HepG2 (cell line): ENCODE measurements around the gene EBF3. TPM values are rescaled to one million over a fixed set of nuclear protein-coding genes. Genes with fewer than 3 reads are reported as not detected.

Experiments used
- ATAC-seq: fragments of 200-7000 bp; cut with Tn5 transposase; 3 replicates; pipeline ENCODE4 v1.9.1; 2020; ENCODE audit warnings: mild to moderate bottlenecking, moderate library complexity
- BruUV-seq: library from RNA; stranded (reverse); fragments of 400-500 nt; replicated peaks from 2 replicates; lab custom pipeline; 2021; lab: Mats Ljungman, UMichigan
- CTCF ChIA-PET: fragments of 300-600 bp; formaldehyde crosslinking; extraction: SDS; loops from one replicate; lab custom pipeline; 2021; ENCODE audit warnings: low total read pairs, inconsistent platforms, low intra/inter-chr PET ratio; lab: Yijun Ruan, JAX
- POLR2A ChIA-PET: fragments of 350-600 bp; sonication (Branson Sonifier 250); formaldehyde crosslinking; loops from one replicate; lab custom pipeline; 2020; ENCODE audit warnings: antibody characterized with exemption, inconsistent platforms; lab: Yijun Ruan, JAX
- DNase-seq: peaks from one replicate; pipeline ENCODE4 v3.0.0-alpha.2; 2015; ENCODE audit warnings: low spot score
- FAIRE-seq: peaks from 3 replicates; lab custom pipeline; 2011; peaks lifted over from hg19 to GRCh38; lab: Jason Lieb, UNC
- H2AFZ ChIP-seq: one replicate; pipeline ENCODE4 v1.6.1; 2011; ENCODE audit warnings: low read length, inconsistent platforms
- H3K27ac ChIP-seq: fragments of 300-600 bp; 3 replicates; pipeline ENCODE4 v1.8.0; 2011; ENCODE audit warnings: mixed run types, mild to moderate bottlenecking, mixed read lengths, low read length, inconsistent platforms; ENCODE audit not compliant: insufficient read depth; ENCODE audit errors: extremely low read length
- H3K27me3 ChIP-seq, 2 experiments: fragments of 200-600 bp in 1 of 2; 2 replicates in 1 of 2; 3 replicates in 1 of 2; pipeline versions ENCODE4 v1.6.0 to v1.8.0; 2011; ENCODE audit warnings: low read length in 2 of 2, mild to moderate bottlenecking in 2 of 2, moderate library complexity in 2 of 2, inconsistent platforms in 1 of 2; ENCODE audit not compliant: insufficient read depth in 2 of 2, control insufficient read depth in 1 of 2
- H3K36me3 ChIP-seq, 2 experiments: fragments of 200-600 bp in 1 of 2; replicated peaks in 1 of 2; 2 replicates in 1 of 2; 3 replicates in 1 of 2; pipeline versions ENCODE4 v1.5.1 to v1.8.0; 2011; ENCODE audit warnings: low read length in 2 of 2, inconsistent platforms in 1 of 2; ENCODE audit not compliant: insufficient read depth in 2 of 2, control insufficient read depth in 1 of 2
- H3K4me1 ChIP-seq: 2 replicates; pipeline ENCODE4 v1.5.1; 2012; ENCODE audit warnings: low read length, inconsistent platforms; ENCODE audit not compliant: insufficient read depth
- H3K4me2 ChIP-seq: 2 replicates; pipeline ENCODE4 v1.6.0; 2011; ENCODE audit warnings: low read depth, low read length, inconsistent platforms
- H3K4me3 ChIP-seq, 3 experiments: fragments of 200-600 bp in 1 of 3; sonication (generic), shearing (Covaris generic) in 1 of 3; replicated peaks in 1 of 3; 2 replicates each; pipeline ENCODE4 v1.5.1; 2011 to 2016; ENCODE audit warnings: low read length in 3 of 3, inconsistent platforms in 2 of 3, low read depth in 2 of 3, mild to moderate bottlenecking in 2 of 3, control low read depth in 1 of 3, mixed read lengths in 1 of 3; ENCODE audit not compliant: insufficient read depth in 1 of 3
- H3K79me2 ChIP-seq: one replicate; pipeline ENCODE4 v1.6.1; 2011; ENCODE audit warnings: low read length, inconsistent platforms; ENCODE audit not compliant: insufficient read depth
- H3K9ac ChIP-seq: 2 replicates; pipeline ENCODE4 v1.6.0; 2011; ENCODE audit warnings: mild to moderate bottlenecking, low read depth, low read length, inconsistent platforms; ENCODE audit not compliant: insufficient read depth
- H3K9me3 ChIP-seq: 2 replicates; pipeline ENCODE4 v1.5.1; 2012; ENCODE audit warnings: mild to moderate bottlenecking, low read length
- H4K20me1 ChIP-seq: 2 replicates; pipeline ENCODE4 v1.6.0; 2011; ENCODE audit warnings: inconsistent platforms, mild to moderate bottlenecking, low read length, moderate library complexity; ENCODE audit not compliant: insufficient read depth
- FLYWCH1 ChIP-seq: sonication (generic); formaldehyde crosslinking; IDR thresholded peaks from 2 replicates; pipeline ENCODE4 v1.8.1; 2023; ENCODE audit warnings: mild to moderate bottlenecking, missing genetic modification reagents
- FOXP1 ChIP-seq, 2 experiments: fragments of 450-650 bp in 1 of 2; IDR thresholded peaks; 2 replicates each; pipeline ENCODE4 v1.6.1; 2017 to 2018; ENCODE audit warnings: antibody characterized with exemption in 1 of 2
- HOXA5 ChIP-seq: sonication (generic); formaldehyde crosslinking; IDR thresholded peaks from 2 replicates; pipeline ENCODE4 v1.4.0; 2020; ENCODE audit warnings: missing genetic modification reagents
- KIAA2018 ChIP-seq: sonication (generic); formaldehyde crosslinking; IDR thresholded peaks from 2 replicates; pipeline ENCODE4 v1.5.0; 2020; ENCODE audit warnings: mild to moderate bottlenecking, missing genetic modification reagents, borderline replicate concordance
- NFKB2 ChIP-seq: sonication (generic); formaldehyde crosslinking; IDR thresholded peaks from 2 replicates; pipeline ENCODE4 v1.4.0; 2020; ENCODE audit warnings: missing genetic modification reagents, borderline replicate concordance
- NFYB ChIP-seq: sonication (generic); formaldehyde crosslinking; IDR thresholded peaks from 2 replicates; pipeline ENCODE4 v1.4.0; 2020; ENCODE audit warnings: missing genetic modification reagents
- SUZ12 ChIP-seq: fragments of 150-350 bp; IDR thresholded peaks from 2 replicates; pipeline ENCODE4 v1.6.1; 2014; ENCODE audit warnings: low read depth, low read length
- ZIK1 ChIP-seq: sonication (generic); formaldehyde crosslinking; IDR thresholded peaks from 2 replicates; pipeline ENCODE4 v1.5.0; 2020; ENCODE audit warnings: mild to moderate bottlenecking, low read depth, missing genetic modification reagents, borderline replicate concordance
- ZKSCAN8 ChIP-seq: IDR thresholded peaks from 2 replicates; pipeline ENCODE4 v1.6.1; 2016; ENCODE audit warnings: borderline replicate concordance, missing genetic modification reagents, missing compliant biosample characterization
- ZNF121 ChIP-seq: sonication (generic); formaldehyde crosslinking; IDR thresholded peaks from 2 replicates; pipeline ENCODE4 v1.5.0; 2020; ENCODE audit warnings: mild to moderate bottlenecking, missing genetic modification reagents
- ZNF138 ChIP-seq: sonication (generic); formaldehyde crosslinking; IDR thresholded peaks from 2 replicates; pipeline ENCODE4 v1.5.0; 2020; ENCODE audit warnings: mild to moderate bottlenecking, low read depth, missing genetic modification reagents
- ZNF75D ChIP-seq: sonication (generic); formaldehyde crosslinking; IDR thresholded peaks from 2 replicates; pipeline ENCODE4 v1.8.1; 2023; ENCODE audit warnings: missing genetic modification reagents, mild to moderate bottlenecking, borderline replicate concordance
- ZNF761 ChIP-seq: sonication (generic); formaldehyde crosslinking; conservative IDR thresholded peaks from 2 replicates; pipeline ENCODE4 v1.4.0; 2020; ENCODE audit warnings: mild to moderate bottlenecking, missing genetic modification reagents
- ZNF83 ChIP-seq: sonication (generic); formaldehyde crosslinking; IDR thresholded peaks from 2 replicates; pipeline ENCODE4 v1.4.0; 2020; ENCODE audit warnings: missing genetic modification reagents, mild to moderate bottlenecking, borderline replicate concordance
- WGBS: methylation state at CpG from one replicate; pipeline ENCODE4 v1.1.6; 2017; ENCODE audit warnings: low lambda C conversion rate; 5-methylcytosine and 5-hydroxymethylcytosine counted together
- in situ Hi-C: cut with HindIII; loops from 2 replicates; pipeline ENCODE4 v1.10.0; 2017; ENCODE audit warnings: low pct_unique_long_range_greater_than_20kb; ENCODE audit not compliant: extremely low pct_ligation_motif_present
- intact Hi-C: fragments of 100-400 bp; cut with micrococcal nuclease; formaldehyde crosslinking; loops from one replicate; pipeline ENCODE4 v1.10.0; 2022; ENCODE audit not compliant: unreplicated experiment
- polyA plus RNA-seq, 8 experiments: library from polyadenylated mRNA; depleted of rRNA in 3 of 8; stranded (reverse) in 7 of 8; unstranded in 1 of 8; fragments of >200 nt; fragmentation: Illumina TruSeq in 4 of 8; extraction: Trizol in 4 of 8; gene quantifications; 2 replicates each; pipeline versions ENCODE4 v1.2.1 to v1.2.3, GENCODE V29; 2011 to 2016; ENCODE audit warnings: low read depth in 4 of 8, missing spikeins in 1 of 8, mixed read lengths in 1 of 8; ENCODE audit not compliant: insufficient read depth in 1 of 8
- total RNA-seq, 5 experiments: library from RNA; depleted of rRNA; stranded (reverse); fragments of >200 nt; fragmentation: Illumina TruSeq; extraction: Trizol; gene quantifications; 2 replicates each; pipeline ENCODE4 v1.2.3, GENCODE V29; 2016; ENCODE audit warnings: low read depth in 1 of 5

The EBF3 gene
- total and polyA plus RNA-seq, 2 of the 13 experiments (the other 11 are each of a cell fraction or from before 2014, with no cell fraction given) = not detected

- no peak for TF ChIP-seq ZNF121 (CRISPR knock-in tag)
- TF ChIP-seq ZIK1 = no peak
Measured at GRCh38 chr10:129861776-129862531, 102.1 kb downstream of the EBF3 start (continued).

- no peaks in the 10 kb centered on the region for H3K36me3 ChIP-seq
- CTCF ChIA-PET = no interaction called here
- H4K20me1 ChIP-seq = no peaks in the 10 kb centered on the region
- no peak overlapping the region for H3K4me3 ChIP-seq
- in situ Hi-C loops = no loop called here
- no peak overlapping the region for H3K4me2 ChIP-seq
- DNase-seq = no peak
- H3K27ac ChIP-seq = no peak overlapping the region
- no TSS peak for BruUV-seq
- intact Hi-C loops = no loop called here
- peaks cover 7 to 33% of the 10 kb centered on the region in 2 experiments; a peak in 4 of 5 replicates for H3K27me3 ChIP-seq
- no peak for ATAC-seq
- no peak for FAIRE-seq
- WGBS = 38% methylated on average over 9 of the region's 9 CpGs
- TF ChIP-seq FLYWCH1 (CRISPR knock-in tag) (no peak), KIAA2018 (CRISPR knock-in tag) (no peak), NFYB (CRISPR knock-in tag) (no peak), ZNF75D (CRISPR knock-in tag) (no peak), NFKB2 (CRISPR knock-in tag) (no peak), ZNF138 (CRISPR knock-in tag) (no peak), ZNF83 (CRISPR knock-in tag) (no peak), HOXA5 (no peak), FOXP1 (IDR thresholded peaks at IDR 0.05) (no peak), FOXP1 (CRISPR knock-in tag; IDR thresholded peaks at IDR 0.05) (no peak), SUZ12 (no peak), ZKSCAN8 (no peak), ZNF761 (CRISPR knock-in tag) (no peak)
- POLR2A ChIA-PET = no interaction called here
- H3K79me2 ChIP-seq = no peaks in the 10 kb centered on the region
- no peak overlapping the region for H2AFZ ChIP-seq
- no peak overlapping the region for H3K9ac ChIP-seq
- H3K4me1 ChIP-seq = peaks cover 2% of the 10 kb centered on the region
- H3K9me3 ChIP-seq = no peaks in the 10 kb centered on the region
Measured at GRCh38 chr10:129860396-129860795, 103.7 kb downstream of the EBF3 start.
